ENCODE results near the gene MIS18A. TPM values are rescaled to one million over a fixed set of nuclear protein-coding genes. Genes with fewer than 3 reads are reported as not detected.

The MIS18A gene
- total and polyA plus RNA-seq, 10 of the 15 experiments (the other 5 are each of a cell fraction or from before 2014, with no cell fraction given), result 6.5 to 48.9 (median 24.8) TPM

DNA sequence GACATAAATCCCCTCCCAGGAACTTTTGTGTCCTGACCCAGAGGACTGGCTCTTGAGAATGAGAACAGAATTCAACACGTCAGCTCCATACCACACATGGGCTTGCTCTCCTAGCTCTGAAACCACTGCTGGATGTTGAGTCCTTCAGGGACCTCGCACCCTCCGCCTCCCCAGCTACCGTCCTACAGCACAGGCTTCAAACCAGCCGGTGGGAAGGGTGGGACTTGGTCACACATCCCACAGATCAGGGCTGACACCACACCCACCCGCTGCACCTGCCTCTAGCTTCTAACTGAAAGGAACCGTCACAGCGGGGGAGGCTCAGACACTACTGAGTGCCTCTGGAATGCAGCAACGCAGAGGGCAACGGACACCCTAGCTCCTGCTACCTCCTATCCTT is 43.8 kb upstream of the MIS18A start (continued):
- TF ChIP-seq, protein P1, sequence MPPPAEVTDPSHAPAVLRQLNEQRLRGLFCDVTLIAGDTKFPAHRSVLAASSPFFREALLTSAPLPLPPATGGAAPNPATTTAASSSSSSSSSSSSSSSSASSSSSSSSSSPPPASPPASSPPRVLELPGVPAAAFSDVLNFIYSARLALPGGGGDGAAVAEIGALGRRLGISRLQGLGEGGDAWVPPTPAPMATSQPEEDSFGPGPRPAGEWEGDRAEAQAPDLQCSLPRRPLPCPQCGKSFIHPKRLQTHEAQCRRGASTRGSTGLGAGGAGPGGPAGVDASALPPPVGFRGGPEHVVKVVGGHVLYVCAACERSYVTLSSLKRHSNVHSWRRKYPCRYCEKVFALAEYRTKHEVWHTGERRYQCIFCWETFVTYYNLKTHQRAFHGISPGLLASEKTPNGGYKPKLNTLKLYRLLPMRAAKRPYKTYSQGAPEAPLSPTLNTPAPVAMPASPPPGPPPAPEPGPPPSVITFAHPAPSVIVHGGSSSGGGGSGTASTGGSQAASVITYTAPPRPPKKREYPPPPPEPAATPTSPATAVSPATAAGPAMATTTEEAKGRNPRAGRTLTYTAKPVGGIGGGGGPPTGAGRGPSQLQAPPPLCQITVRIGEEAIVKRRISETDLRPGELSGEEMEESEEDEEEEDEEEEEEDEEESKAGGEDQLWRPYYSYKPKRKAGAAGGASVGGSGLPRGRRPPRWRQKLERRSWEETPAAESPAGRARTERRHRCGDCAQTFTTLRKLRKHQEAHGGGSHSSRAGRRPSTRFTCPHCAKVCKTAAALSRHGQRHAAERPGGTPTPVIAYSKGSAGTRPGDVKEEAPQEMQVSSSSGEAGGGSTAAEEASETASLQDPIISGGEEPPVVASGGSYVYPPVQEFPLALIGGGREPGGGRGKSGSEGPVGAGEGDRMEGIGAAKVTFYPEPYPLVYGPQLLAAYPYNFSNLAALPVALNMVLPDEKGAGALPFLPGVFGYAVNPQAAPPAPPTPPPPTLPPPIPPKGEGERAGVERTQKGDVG (CRISPR knock-in tag; IDR thresholded peaks at IDR 0.05), result no peak
- TF ChIP-seq MXI1 (IDR thresholded peaks at IDR 0.05; ENCODE audit: low read depth, low read length) (no peak), SMARCA5 (IDR thresholded peaks at IDR 0.05) (no peak), SMC3 (IDR thresholded peaks at IDR 0.05; ENCODE audit: borderline replicate concordance, low read length) (no peak)
- TF ChIP-seq, protein P2, sequence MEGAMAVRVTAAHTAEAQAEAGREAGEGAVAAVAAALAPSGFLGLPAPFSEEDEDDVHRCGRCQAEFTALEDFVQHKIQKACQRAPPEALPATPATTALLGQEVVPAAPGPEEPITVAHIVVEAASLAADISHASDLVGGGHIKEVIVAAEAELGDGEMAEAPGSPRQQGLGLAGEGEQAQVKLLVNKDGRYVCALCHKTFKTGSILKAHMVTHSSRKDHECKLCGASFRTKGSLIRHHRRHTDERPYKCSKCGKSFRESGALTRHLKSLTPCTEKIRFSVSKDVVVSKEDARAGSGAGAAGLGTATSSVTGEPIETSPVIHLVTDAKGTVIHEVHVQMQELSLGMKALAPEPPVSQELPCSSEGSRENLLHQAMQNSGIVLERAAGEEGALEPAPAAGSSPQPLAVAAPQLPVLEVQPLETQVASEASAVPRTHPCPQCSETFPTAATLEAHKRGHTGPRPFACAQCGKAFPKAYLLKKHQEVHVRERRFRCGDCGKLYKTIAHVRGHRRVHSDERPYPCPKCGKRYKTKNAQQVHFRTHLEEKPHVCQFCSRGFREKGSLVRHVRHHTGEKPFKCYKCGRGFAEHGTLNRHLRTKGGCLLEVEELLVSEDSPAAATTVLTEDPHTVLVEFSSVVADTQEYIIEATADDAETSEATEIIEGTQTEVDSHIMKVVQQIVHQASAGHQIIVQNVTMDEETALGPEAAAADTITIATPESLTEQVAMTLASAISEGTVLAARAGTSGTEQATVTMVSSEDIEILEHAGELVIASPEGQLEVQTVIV (IDR thresholded peaks at IDR 0.05; ENCODE audit: borderline replicate concordance, partially characterized antibody), result no peak

DNA sequence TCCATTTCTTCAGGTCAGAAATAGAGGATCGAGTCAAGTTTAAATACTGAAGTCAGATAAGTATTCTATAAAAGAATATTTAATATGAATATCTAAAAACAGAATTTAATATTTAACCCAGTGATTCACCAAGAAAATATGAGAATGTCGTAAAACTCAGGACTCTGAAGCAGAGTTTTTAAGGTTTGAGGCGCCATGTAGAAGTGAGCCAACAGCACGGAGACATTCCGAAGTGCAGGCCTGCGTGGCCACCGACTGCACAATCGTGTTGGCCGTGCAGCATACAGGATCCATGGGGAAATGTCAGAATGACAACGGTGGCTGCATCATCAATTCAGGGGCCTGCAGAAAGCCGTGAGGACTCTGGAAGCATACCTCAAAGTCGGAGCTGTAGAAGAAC is 43.3 kb upstream of the MIS18A start:
- intact Hi-C loops (cut with micrococcal nuclease; ENCODE audit: unreplicated experiment), result no loop called here
- Histone ChIP-seq H3K4me3 (no peak overlapping the region), H3K9me3 (replicated peaks; ENCODE audit: control insufficient read depth, insufficient read depth, low read length) (no peaks in the 10 kb centered on the region; the same call in 2 of the 3 replicates), H3K27ac (ENCODE audit: control insufficient read depth, insufficient read depth) (no peak overlapping the region), H3K27me3 (replicated peaks in 1 of 2; ENCODE audit: control insufficient read depth in 2 of 2, insufficient read depth in 2 of 2, low read length in 1 of 2) (no peaks in the 10 kb centered on the region), H3K79me2 (ENCODE audit: control insufficient read depth, insufficient read depth, low read length) (no peaks in the 10 kb centered on the region), H3K4me1 (ENCODE audit: control insufficient read depth, insufficient read depth, low read length) (no peaks in the 10 kb centered on the region), H4K20me1 (ENCODE audit: control insufficient read depth, insufficient read depth) (no peaks in the 10 kb centered on the region), H3K36me3 (ENCODE audit: control insufficient read depth in 2 of 2, insufficient read depth in 2 of 2, low read length in 1 of 2) (peaks cover 43 to 45% of the 10 kb centered on the region in 2 experiments), H3K4me2 (ENCODE audit: control insufficient read depth, insufficient read depth) (no peak overlapping the region), H3K9ac (ENCODE audit: control insufficient read depth, insufficient read depth, low read length) (no peak overlapping the region), H2AFZ (ENCODE audit: control insufficient read depth, low read depth, low read length) (no peak overlapping the region)
- ChIA-PET SMC1A (ENCODE audit: uncharacterized antibody, unreplicated experiment) (no interaction called here), CTCF (no interaction called here), POLR2A (no interaction called here), RAD21 (ENCODE audit: unreplicated experiment) (no interaction called here)
- ATAC-seq (no peak), FAIRE-seq (no peak), DNase-seq (ENCODE audit: low read depth, low spot score) (no peak)
- WGBS (ENCODE audit: insufficient coverage, insufficient replicate concordance, low lambda C conversion rate, missing lambda C conversion rate), result 93% methylated on average over 12 of the region's 12 CpGs
- no TSS peak for BruUV-seq (replicated peaks)
- in situ Hi-C loops (cut with MboI), result no loop called here
- TF ChIP-seq SMC3 (IDR thresholded peaks at IDR 0.05; ENCODE audit: borderline replicate concordance, low read length), result no peak
- TF ChIP-seq CREM (IDR thresholded peaks at IDR 0.05; ENCODE audit: low read depth), result no peak
- no peak for TF ChIP-seq NR2F1 (conservative IDR thresholded peaks at IDR 0.05)
- TF ChIP-seq RFX5 (IDR thresholded peaks at IDR 0.05; ENCODE audit: low read depth, low read length), result no peak
- TF ChIP-seq IRF4 (IDR thresholded peaks at IDR 0.05; ENCODE audit: low read depth, low read length), result no peak
- no peak for TF ChIP-seq YBX1 (IDR thresholded peaks at IDR 0.05)
- TF ChIP-seq BHLHE40 (IDR thresholded peaks at IDR 0.05; ENCODE audit: borderline replicate concordance in 1 of 2, low read depth in 2 of 2, low read length in 1 of 2), result no peak
- TF ChIP-seq, protein P3, sequence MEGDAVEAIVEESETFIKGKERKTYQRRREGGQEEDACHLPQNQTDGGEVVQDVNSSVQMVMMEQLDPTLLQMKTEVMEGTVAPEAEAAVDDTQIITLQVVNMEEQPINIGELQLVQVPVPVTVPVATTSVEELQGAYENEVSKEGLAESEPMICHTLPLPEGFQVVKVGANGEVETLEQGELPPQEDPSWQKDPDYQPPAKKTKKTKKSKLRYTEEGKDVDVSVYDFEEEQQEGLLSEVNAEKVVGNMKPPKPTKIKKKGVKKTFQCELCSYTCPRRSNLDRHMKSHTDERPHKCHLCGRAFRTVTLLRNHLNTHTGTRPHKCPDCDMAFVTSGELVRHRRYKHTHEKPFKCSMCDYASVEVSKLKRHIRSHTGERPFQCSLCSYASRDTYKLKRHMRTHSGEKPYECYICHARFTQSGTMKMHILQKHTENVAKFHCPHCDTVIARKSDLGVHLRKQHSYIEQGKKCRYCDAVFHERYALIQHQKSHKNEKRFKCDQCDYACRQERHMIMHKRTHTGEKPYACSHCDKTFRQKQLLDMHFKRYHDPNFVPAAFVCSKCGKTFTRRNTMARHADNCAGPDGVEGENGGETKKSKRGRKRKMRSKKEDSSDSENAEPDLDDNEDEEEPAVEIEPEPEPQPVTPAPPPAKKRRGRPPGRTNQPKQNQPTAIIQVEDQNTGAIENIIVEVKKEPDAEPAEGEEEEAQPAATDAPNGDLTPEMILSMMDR (IDR thresholded peaks at IDR 0.05 in 2 of 3, conservative IDR thresholded peaks at IDR 0.05 in 1 of 3; ENCODE audit: control insufficient read depth in 2 of 3, extremely low read depth in 1 of 3, insufficient read depth in 1 of 3, low read depth in 3 of 3, low read length in 3 of 3), result no peak
- TF ChIP-seq, protein P2 (IDR thresholded peaks at IDR 0.05; ENCODE audit: borderline replicate concordance, partially characterized antibody), result no peak
- no peak for TF ChIP-seq CHD2 (IDR thresholded peaks at IDR 0.05; ENCODE audit: borderline replicate concordance, low read depth, low read length)
